HT1080 (cell line): ENCODE measurements around the gene DAZAP2. TPM values are rescaled to one million over a fixed set of nuclear protein-coding genes. Genes with fewer than 3 reads are reported as not detected.
"Not testable (repeated sequence)": the region's sequence is repeated elsewhere in the genome, so short reads cannot be mapped to it uniquely, and the experiment has no call there.

Experiments
- DNase-seq: peaks from one replicate; pipeline ENCODE4 v3.0.0-alpha.2; 2015; ENCODE audit warnings: low read depth
- total RNA-seq: library from RNA; depleted of rRNA; stranded (reverse); fragments of >200 nt; shearing (Covaris generic); gene quantifications from 2 replicates; pipeline ENCODE4 v1.2.3, GENCODE V29; 2014

The DAZAP2 gene
- total RNA-seq, 1 experiment from 2014 or later, result 197 TPM

DNA sequence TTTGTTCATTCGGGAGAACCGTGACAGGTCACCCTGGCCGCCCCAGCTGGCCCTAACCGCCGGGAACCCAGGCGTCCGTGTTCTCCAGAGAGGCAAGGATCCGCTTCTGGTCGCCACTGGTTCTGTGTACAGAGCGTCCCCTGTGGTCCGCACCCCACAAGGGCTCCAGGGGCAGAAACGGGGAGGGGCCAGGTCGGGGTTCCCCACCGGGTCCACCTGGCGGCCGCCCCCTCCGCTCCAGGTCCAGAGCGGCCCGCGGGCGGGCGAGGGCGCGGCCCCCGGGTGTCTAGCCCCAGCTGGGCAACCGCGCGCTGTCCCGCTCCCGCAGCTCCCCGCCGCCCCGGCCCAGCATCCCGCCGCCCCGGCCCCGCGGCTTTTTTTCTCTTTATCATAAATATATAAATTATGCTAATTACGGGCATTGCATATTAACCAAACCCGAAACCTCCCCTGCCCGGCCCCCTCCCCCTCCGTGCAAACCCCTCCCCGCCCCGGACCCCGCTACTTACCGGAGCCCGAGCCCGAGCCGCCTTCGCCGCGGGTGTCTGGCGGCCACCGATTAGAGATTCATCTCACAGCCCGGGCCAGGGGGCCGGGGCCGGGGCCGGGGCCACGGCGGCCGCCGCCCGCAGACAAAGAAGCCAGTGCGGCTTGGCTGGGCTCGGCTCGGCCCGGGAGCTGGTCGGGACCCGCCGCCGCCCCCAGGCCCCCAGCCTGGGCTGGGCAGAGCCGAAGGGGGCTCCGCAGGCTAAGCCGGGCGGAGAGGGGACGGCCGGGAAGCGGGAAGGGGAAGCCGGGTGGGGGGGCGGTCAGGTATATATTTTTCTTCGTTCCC is 21.3 kb upstream of the DAZAP2 start:
- DNase-seq, result no peak

- DNase-seq, result peak; percentile 75
Observed at GRCh38 chr12:51217968-51218606, 20.5 kb upstream of the DAZAP2 start, which contains the start of gene POU6F1. POU6F1 (minus strand) TSS chr12:51218062; CDS start chr12:51206836, 11,226 bp downstream.

DNA sequence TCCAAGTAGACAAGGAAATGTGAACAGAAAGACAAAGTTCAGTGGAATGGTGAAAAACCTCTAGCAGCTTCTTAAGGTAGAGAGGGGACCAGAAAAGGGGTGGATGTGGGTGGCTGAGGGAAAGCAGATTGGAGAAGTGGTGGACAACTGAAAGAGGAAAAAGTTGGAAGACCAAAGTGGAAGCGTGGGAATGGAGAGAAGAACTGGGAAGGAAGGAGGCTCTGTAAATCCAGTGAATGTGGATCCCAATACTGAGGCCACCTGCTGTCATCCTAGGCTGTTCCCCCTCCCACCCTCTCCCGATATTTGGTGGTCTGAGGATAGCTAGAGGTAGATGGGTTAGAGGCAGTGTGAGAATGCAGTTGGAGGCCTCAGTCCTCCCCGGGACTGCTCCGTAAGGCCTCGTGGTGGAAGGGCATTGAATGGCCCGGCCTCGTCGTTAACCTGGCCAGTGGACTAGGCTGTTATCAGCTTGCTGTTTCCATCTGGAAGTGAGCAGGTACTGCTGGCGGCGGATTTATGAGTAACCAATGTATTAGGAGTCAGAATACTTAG is 19.9 kb upstream of the DAZAP2 start:
- DNase-seq, result no peak

GRCh38 chr12:51219322-51219721 is 19.3 kb upstream of the DAZAP2 start:
- no peak for DNase-seq

DNA sequence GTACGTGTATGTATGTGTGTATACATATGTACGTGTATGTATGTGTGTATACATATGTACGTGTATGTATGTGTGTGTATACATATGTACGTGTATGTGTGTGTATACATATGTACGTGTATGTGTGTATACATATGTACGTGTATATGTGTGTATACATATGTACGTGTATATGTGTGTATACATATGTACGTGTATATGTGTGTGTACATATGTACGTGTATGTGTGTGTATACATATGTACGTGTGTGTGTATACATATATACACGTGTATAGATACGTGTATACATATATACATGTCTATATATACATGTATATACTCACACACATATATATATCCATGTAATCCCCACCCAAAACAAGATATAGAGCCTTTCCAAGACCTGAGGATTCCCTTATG is 18.8 kb upstream of the DAZAP2 start:
- DNase-seq, result not testable (repeated sequence)

GRCh38 chr12:51222461-51222860 is 16.2 kb upstream of the DAZAP2 start:
- DNase-seq, result no peak

- DNase-seq, result no peak
Observed at GRCh38 chr12:51224625-51225024, 14.0 kb upstream of the DAZAP2 start.

DNA sequence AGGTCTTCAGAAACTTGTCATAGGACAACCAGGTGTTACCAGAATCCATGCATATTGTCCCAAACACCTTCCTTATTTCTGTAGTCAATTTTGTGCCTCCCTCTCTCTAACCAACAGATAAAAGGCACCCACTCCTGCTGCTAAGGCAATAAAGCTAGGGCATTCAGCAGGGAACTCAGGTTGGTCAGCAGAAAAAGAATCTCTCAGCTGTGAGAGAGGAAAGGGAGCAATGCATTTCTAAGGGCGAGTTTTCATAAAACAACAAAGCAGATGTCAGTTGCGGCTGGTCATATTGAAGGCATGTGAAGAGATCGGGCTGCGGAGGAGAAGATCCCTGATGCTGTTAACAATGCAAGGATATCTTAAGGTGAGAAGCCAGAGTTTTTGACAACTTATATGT is 13.4 kb upstream of the DAZAP2 start:
- DNase-seq, result no peak

- no peak for DNase-seq
Observed at GRCh38 chr12:51225771-51226170, 12.9 kb upstream of the DAZAP2 start.

DNA sequence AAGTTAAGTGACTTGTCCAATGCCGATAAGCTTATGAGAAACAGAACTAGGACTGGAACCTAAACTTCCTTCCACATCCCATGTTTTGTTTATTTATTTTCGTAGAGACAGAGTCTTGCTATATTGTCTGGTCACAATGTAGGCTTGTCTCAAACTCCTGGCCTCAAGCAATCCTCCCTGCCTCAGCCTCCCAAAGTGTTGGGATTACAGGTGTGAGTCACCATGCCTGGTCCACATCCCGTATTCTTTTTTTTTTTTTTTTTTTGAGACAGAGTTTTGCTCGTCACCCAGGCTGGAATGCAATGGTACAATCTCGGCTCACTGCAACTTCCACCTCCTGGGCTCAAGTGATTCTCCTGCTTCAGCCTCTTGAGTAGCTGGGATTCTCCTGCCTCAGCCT is 11.5 kb upstream of the DAZAP2 start:
- DNase-seq, result peak; percentile 25

DNA sequence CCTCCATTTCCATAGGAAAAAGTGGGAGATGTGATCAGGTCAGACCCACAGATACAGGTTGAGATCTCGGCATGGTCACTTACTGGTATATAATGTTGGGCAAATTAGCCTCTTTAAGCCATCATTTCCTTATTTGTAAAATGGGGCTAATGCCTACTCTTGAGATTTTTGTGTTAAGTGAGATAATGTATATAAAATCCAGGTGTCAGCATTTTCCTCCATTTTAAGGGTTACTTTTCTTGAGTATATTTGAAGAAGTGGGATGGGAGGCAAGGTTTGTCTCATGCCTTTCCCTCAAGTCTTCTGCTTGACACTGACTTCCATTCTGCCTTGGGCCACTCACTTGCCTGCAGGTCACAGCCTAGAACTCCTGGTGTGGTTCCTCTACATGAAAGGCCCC is 10.7 kb upstream of the DAZAP2 start:
- DNase-seq, result no peak

GRCh38 chr12:51229116-51229809 is 9.4 kb upstream of the DAZAP2 start:
- no peak for DNase-seq

- no peak for DNase-seq
Observed at GRCh38 chr12:51232642-51233041, 6.0 kb upstream of the DAZAP2 start.

GRCh38 chr12:51234530-51234929 is 4.1 kb upstream of the DAZAP2 start:
- DNase-seq, result no peak

- DNase-seq, result no peak
Observed at GRCh38 chr12:51238037-51238509, 553 bp upstream of the DAZAP2 start.

DNA sequence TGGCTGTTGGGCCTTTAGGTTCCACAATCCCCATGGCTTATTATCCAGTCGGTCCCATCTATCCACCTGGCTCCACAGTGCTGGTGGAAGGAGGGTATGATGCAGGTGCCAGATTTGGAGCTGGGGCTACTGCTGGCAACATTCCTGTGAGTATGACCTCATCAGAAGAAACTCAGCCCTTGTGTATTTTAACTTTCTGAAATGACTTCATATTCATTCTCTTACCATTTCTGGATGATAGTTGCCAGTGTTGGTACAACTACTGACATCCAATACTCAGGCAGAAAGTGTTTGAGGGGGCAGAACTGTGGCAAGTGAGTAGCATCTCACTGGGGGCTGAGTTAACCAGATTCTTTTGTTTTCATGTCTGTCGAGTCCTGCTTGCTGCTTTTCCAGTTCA is 2.3 kb downstream of the DAZAP2 start:
- DNase-seq, result no peak

DNA sequence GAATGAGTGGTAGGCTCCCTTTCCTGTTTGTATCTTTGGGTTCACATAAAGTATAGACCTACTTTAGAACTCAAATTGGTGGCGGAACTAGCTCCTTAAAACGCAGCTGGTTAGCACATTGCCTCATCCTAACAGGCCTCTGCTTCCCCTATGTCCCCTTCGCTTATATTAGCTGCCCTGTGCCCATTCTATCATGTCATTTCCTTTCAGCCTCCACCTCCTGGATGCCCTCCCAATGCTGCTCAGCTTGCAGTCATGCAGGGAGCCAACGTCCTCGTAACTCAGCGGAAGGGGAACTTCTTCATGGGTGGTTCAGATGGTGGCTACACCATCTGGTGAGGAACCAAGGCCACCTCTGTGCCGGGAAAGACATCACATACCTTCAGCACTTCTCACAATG is 3.5 kb downstream of the DAZAP2 start:
- DNase-seq, result no peak

DNA sequence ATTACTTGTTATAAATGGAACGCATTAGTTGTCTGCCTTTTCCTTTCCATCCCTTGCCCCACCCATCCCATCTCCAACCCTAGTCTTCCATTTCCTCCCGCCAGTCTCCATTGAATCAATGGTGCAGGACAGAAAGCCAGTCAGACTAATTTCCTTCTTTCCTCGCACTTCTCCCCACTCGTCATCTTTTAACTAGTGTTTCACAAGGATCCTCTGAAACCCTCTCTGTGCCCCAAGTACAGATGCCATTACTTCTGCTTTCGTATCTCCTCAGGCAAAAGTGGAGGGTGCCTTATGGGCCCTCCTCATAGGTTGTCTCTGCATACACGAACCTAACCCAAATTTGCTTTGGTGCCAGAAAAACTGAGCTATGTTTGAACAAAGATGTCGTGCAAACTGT is 4.2 kb downstream of the DAZAP2 start:
- no peak for DNase-seq

- DNase-seq, result no peak
Observed at GRCh38 chr12:51244269-51244668, 5.6 kb downstream of the DAZAP2 start.

- DNase-seq, result no peak
Observed at GRCh38 chr12:51245476-51246253, 7.0 kb downstream of the DAZAP2 start.

- peak; percentile 88 for DNase-seq
Observed at GRCh38 chr12:51246254-51246853, 7.7 kb downstream of the DAZAP2 start.
